Measurements from ENCODE around the gene NRDE2. TPM values are rescaled to one million over a fixed set of nuclear protein-coding genes. Genes with fewer than 3 reads are reported as not detected.

NRDE2 gene
- total and polyA plus RNA-seq, 8 donors = 17.4 to 25.7 (median 21.5) TPM

- Histone ChIP-seq H3K4me1 (no peaks in the 10 kb centered on the region), H3K27me3 (no peaks in the 10 kb centered on the region), H3K9me3 (no peaks in the 10 kb centered on the region), H3K36me3 (no peaks in the 10 kb centered on the region), H3K27ac (no peak overlapping the region), H3K4me3 (no peak overlapping the region)
- intact Hi-C loops (cut with DNase I) = no loop called here
- ATAC-seq (no peak), DNase-seq (no peak)
- no peak for TF ChIP-seq CTCF (IDR thresholded peaks at IDR 0.05)
Observed at GRCh38 chr14:90354551-90355298, 23.0 kb upstream of the NRDE2 start.

- Histone ChIP-seq H3K4me1 (no peaks in the 10 kb centered on the region), H3K36me3 (no peaks in the 10 kb centered on the region), H3K9me3 (no peaks in the 10 kb centered on the region), H3K27me3 (no peaks in the 10 kb centered on the region), H3K27ac (no peak overlapping the region), H3K4me3 (no peak overlapping the region)
- no peak for ATAC-seq
- no peak for DNase-seq
- intact Hi-C loops (cut with DNase I) = no loop called here
- TF ChIP-seq CTCF (IDR thresholded peaks at IDR 0.05) = no peak
Observed at GRCh38 chr14:90349739-90350138, 18.0 kb upstream of the NRDE2 start.

GRCh38 chr14:90348270-90348669, 16.5 kb upstream of the NRDE2 start:
- H3K27me3 ChIP-seq = no peaks in the 10 kb centered on the region
- no peak overlapping the region for H3K27ac ChIP-seq
- H3K4me3 ChIP-seq = no peak overlapping the region
- no peaks in the 10 kb centered on the region for H3K9me3 ChIP-seq
- intact Hi-C loops (cut with DNase I) = no loop called here
- no peak for DNase-seq
- H3K36me3 ChIP-seq = no peaks in the 10 kb centered on the region
- TF ChIP-seq CTCF (IDR thresholded peaks at IDR 0.05) = no peak
- H3K4me1 ChIP-seq = no peaks in the 10 kb centered on the region
- ATAC-seq = no peak

- H3K4me3 ChIP-seq = no peak overlapping the region
- no peaks in the 10 kb centered on the region for H3K9me3 ChIP-seq
- no peak for TF ChIP-seq CTCF (IDR thresholded peaks at IDR 0.05)
- no peaks in the 10 kb centered on the region for H3K27me3 ChIP-seq
- no peak for ATAC-seq
- intact Hi-C loops (cut with DNase I) = no loop called here
- H3K4me1 ChIP-seq = no peaks in the 10 kb centered on the region
- no peaks in the 10 kb centered on the region for H3K36me3 ChIP-seq
- no peak for DNase-seq
- no peak overlapping the region for H3K27ac ChIP-seq
Observed at GRCh38 chr14:90345239-90345557, 13.5 kb upstream of the NRDE2 start.

- Histone ChIP-seq H3K4me3 (no peak overlapping the region), H3K27me3 (no peaks in the 10 kb centered on the region), H3K27ac (no peak overlapping the region), H3K4me1 (no peaks in the 10 kb centered on the region), H3K9me3 (no peaks in the 10 kb centered on the region), H3K36me3 (no peaks in the 10 kb centered on the region)
- ATAC-seq (no peak), DNase-seq (no peak)
- no peak for TF ChIP-seq CTCF (IDR thresholded peaks at IDR 0.05)
- intact Hi-C loops (cut with DNase I) = no loop called here
Observed at GRCh38 chr14:90344331-90345238, 12.8 kb upstream of the NRDE2 start.

Data from left lung (tissue), 10 donors.